HG03439 (cell line): ENCODE data around the gene CIRBP.
"Not testable (repeated sequence)": the region's sequence is repeated elsewhere in the genome, so short reads cannot be mapped to it uniquely, and the experiment has no call there.

Experiments
- ATAC-seq: cut with Tn5 transposase; IDR thresholded peaks from one replicate; pipeline ENCODE4 v1.9.1; 2021; ENCODE audit warnings: mild to moderate bottlenecking, moderate library complexity; ENCODE audit not compliant: unreplicated experiment

Gene CIRBP

DNA sequence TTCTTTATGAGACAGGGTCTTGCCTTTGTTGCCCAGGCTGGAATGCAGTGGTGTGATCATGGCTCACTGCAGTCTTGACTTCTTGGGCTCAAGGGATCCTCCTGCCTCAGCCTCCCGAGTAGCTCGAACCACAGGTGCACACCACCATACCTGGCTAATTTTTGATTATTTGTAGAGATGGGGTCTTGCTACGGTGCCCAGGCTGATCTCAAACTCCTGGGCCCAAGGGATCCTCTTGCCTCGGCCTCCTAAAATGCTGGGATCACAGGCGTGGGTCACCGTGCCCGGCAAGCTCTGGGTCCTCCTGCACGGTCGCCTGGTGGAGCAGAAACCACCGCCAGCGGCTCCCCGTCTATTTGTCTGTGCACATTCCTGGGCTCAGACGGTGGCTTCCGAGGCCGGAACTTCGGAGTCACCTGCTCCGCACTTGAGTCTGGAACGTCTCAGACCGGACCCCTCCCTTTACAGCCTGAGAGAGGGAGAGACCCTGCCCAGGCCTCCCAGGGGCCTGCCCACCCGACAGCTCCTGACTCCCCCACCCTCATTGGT, 38.7 kb downstream of the CIRBP start:
- no peak for ATAC-seq

DNA sequence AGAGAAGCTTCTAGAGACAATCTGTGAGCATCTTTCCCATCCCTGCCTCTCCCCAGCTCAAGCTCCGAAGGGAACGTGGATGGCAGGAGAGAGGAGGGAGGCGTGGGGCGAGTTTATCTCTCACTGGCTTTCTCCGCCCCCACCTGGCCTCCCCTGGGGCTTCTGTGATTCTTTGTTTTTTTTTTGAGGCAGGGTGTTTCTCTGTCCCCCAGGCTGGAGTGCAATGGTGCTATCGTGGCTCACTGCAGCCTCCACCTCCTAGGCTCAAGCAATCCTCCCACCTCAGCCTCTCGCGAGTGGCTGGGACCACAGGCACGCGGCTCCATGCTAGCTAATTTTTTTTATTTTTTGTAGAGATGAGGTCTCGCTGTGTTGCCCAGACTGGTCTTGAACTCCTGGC, 39.6 kb downstream of the CIRBP start:
- ATAC-seq, result no peak

DNA sequence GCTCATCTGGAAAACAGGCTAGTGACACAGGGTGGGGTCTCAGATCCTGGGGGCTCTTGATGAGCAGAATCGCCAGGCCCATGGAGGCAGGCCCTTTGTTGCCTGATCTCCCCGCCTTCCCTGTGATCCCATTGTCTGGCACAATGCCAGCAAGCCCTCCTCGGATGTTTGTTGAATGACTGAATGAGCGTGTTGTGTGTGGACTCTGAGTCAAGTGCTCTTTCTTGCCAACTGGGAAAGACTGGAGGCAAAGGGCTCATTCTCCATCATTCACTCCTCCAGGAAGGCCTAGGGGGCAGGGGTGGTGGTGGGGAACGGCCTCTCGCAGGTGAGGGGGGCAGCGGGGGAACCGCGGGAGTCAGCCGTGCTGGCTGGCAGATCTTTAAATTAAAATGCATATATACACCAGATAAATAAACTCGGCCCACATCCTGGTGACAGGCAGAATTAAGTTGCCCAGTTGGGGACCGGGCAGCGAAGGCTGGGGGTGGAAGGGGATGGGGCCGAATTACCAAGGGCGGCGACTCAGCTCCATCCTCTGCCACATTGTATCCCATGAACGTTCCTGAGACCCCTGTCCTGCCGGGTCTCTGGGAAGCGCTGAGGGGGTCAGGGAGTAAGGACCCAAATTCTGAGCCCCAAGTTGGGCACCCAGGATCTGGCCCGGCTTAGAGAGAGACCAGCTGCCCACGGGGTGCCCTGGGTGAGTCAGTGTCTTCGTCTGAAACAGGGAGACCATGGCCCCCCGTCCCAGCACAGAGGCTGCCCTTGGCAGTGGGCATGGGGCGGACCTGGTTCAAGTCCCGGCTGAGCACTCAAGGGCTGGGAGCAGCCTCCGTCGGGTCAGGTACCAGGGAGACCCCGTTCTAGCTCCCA, 41.1 kb downstream of the CIRBP start:
- no peak for ATAC-seq

DNA sequence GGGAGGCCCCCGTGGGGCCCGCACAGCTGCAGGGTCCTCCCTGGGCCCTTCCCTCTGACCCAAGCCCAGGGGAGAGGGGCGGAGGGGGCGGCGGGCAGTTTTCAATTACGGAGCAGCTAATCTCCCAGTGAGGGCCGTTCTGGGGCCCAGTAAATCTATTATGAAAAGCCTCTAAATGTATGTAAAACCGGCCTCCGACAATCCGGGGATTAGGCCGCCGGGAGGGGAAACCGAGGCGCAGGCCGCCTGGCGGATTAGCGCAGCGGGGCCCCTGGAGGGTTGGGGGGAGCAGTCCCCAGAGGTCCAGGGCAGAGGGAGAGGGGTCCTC, 41.7 kb downstream of the CIRBP start:
- no peak for ATAC-seq

DNA sequence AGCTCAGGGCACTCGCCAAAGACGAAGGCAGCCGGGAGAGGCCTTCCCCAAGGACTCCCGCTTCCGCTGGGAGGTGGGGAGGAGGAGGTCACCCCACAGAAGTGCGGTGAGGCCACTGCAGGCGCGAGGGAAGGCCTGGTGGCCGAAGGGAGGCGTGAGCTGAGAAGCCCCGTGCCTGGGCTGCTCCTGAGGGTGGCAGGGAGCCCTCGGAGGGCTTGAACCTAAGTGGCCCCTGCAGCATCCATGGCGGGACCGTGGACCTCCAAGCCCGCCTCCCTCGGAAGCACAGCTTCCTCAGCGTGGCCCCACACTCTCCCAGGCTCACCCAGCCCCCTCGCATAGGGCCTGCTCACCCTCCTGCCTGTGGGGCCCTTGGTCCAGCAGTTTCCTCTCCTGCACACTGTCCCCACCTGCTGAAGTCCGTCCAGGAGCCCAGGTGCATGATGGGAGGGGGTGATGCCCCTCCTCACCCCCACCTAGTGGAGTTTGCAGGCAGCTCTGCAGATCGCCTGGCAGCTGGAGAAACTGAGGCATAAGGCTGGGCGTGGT, 42.5 kb downstream of the CIRBP start:
- no peak for ATAC-seq

DNA sequence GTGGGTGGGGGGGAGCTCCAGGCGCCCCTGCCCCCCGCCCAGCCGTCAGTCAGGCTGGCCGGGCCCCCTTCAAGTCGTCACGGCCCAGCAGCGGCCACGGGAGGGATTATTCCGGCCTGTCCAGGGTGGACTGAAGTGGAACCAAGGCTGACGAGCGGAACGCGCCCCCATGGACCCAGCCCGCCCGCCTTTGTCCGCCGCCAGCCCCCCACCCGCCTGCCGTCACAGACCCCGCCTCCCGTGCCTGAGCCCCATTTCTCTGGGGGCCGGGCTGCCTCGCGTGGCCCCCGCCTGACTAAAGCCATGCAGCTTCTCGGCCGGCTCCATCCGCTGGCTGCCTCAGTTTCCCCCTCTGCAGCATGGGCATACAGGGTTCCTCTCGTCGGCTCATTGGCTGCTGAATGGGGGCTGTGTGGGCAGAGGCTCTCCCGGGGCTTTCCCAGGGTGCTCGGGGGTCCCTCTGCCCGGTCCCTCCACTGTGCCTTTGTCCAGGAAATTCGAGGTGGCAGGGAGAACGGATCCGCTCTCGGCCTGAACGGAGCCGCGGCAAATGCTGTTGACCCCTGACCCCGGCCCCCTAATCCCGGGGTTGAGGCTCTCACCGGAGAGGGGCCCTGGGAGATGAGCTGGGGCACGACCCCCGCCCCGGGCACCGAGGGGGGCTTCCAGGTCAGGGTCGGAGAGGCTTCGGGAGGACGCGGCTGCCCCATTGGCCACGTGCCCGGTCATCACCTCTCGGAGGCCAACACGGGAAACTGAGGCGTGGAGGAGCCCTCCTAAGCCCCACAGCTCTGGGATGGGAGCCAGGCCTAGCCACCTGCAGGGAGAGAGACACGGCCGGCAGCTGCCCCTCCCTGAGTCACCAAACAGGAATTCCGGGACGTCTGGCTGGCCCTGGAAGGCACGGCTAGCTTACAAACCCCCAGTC, 43.9 kb downstream of the CIRBP start:
- ATAC-seq, result no peak

DNA sequence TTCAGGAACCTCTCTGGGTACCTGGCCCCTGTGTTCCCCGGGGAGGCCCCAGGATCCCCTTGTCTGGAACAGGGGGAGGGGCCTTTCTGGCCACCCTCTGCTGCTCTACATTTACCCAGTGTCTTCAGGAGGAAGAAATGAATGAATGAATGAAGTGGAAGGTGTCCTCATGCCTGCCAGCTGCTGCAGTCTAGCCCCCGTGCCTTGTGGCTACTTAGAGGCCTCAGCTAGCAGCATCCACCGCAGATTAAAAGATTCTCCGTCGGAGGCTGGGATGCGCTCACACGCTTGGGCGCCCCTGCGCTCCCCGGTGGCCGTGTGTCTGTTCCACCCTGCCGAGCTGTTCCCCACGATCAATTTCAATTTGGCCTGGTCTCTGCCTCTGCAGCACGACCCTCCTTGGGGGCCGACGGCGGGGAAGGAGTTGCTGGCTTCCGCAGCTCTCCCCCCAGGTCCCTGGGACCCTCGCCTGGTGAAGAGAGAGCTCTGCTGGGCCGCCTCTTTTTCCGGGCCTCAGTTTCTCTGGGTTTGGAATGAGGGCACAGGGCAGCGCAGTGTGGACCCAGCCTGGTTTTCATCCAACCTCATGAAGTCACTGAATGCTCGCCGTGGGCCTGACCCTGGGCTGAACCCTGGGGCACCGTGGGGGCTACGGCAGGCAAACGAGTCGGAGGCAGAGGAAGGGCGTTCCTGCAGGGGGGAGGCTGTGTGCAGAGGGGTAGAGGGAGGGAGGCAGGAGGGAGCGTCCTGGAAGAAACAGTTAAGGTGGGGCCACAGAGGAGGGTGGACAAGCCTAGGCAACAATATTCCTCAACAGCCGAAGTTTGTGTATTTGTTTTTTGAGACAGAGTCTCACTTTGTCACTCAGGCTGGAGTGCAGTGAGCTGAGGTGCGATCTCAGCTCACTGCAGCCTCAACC, 44.8 kb downstream of the CIRBP start:
- ATAC-seq, result no peak

DNA sequence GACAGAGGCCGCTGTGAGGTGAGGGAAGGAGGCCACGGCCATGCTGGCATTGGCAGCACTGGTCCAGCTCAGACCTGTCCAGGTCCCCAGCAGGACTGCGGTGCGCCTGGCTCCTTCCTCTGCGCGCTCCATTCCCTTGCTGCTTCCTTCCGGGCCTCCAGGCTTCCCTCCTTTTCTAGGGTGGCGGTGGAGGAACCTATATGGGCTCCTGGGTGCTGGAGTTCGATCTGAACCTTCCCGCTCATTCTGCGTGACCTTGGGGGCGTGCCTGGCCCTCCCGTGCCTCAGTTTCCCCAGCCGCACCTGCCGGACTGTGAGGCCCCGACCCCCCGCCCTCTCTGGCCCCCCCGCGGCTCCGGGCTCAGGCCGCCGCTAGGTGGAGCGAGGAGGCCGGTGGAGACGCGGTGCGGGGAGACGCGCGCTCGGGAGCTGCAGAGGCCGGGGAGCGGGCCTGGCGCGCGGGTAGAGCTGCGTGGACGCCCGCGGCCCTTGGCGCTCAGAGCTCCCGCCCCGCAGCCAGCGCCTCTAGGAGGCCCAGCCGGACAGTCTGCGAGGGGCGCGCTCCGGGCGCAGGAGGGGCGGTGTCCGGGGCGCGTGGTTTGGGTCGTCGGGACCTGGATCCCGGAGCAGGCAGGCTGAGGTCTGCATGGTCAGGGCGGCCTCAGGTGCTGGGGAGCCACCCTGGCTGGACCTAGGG, 46.5 kb downstream of the CIRBP start:
- no peak for ATAC-seq

DNA sequence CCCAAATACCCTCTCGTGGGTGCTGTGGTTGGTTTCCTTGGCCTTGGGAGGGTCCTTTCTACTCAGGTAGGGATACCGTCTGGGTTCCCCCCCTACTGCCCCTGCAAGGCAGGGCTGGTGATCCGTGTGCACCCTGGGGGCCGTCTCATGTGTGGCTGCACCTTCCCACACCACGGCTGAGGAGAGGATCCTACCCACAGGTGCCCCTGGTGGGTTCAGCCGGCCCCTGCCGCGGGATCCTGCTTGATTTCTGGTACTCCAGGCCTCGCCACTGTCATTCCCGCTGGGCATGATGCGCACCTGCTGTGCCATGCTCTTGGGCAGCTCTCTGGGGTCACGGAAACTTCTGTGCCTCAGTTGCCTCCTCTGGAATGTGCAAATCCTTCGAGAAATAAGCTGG, 47.3 kb downstream of the CIRBP start:
- no peak for ATAC-seq

DNA sequence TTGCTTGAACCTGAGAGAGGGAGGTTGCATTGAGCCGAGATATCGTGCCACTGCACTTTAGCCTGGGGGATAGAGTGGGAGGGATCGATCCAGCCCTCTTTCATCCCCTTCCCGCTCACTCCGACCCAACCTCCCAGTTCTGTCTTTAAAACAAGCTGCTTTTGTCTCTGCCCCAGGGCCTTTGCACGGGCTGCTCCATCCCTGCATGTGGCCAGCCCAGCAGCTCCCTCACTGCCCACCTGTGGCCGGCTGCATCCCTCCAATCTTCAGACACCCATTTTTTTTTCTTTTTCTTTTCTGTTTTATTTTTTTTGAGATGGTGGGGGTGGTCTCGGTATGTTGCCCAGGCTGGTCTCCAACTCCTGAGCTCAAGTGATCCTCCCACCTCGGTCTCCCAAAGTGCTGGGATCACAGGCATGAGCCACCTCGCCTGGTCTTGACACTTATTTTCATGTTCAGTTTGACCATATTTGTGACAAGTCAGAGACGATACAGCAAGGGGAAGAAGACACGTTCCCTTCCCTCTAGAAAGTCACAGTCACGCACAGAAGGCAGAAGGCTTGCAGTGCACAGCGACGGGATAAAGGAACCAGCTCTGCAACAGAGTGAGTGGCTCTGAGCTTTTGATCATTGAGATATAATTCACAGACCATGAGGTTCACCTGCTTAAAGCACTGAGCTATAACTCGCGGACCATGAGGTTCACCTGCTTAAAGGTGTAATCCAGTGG, 48.3 kb downstream of the CIRBP start:
- no peak for ATAC-seq

DNA sequence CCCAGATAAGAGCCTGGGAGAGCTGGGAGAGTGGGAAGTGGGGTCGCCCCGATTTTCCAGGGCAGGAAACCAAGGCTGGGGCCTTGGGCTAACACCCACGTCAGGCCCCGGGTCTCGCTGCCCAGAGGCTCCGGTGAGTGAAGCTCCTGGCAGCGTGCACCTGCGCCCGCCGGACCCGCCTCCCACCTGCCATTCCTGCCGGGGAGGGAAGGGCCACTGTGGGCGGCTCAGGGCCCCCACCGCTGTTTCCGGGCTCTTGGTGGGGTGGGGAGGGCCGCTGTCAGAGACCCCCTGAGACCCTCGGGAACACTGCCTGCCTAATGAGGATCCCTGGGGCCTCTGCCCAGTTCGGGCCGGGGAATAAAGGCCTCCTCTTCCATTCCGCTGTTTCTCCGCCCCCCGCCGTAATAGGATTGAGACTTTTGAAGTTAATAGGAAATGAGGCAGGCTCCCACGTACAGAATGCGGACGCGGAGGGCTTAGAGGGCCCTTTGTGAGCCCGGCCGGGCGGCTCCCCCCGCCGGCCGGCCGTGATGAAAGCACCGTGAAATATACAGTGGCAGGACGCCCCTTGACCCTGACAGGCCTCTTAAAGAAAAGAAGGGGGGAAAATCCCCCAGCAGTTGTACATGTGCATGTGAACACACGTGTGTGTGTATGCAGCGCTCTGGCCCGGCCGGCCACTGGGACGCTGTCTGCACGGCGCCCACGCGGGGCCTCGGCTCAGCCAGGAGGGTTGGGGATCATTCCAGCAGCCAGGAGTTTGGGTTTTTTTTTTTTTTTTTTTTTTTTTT, 49.7 kb downstream of the CIRBP start:
- ATAC-seq, result no peak

DNA sequence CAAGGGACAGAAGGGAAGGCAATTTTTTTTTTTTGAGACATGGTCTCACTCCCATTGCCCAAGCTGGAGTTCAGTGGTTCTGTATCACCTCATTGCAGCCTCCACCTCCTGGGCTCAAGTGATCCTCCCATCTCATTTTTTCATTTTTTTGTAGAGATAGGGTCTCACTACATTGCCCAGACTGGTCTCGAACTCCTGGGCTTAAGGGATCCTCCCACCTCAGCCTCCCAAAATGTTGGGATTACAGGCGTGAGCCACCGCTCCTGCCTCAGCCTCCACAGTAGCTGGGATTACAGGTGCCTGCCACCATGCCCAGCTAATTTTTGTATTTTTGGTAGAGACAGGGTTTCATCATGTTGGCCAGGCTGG, 51.1 kb downstream of the CIRBP start:
- ATAC-seq, result not testable (repeated sequence)

DNA sequence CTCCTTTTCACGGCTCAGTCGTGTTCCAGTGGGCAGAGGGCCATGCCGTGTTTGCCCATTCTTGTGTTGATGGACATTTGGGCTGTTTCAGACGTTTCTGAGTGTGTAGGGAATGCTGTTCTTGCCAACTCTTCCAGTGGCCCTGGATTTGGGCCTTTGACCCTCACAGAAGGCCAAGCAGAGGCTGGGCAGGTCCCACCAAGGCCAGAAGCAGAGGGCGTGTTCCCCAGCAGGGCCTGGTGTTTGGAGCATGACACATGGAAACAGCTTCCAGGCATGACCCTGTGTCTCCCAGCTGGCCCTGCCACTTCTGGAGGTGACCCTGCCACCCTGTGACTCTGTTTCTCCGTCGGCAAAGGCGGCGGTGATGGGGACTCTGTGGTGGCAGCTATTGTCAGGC, 52.4 kb downstream of the CIRBP start:
- no peak for ATAC-seq

DNA sequence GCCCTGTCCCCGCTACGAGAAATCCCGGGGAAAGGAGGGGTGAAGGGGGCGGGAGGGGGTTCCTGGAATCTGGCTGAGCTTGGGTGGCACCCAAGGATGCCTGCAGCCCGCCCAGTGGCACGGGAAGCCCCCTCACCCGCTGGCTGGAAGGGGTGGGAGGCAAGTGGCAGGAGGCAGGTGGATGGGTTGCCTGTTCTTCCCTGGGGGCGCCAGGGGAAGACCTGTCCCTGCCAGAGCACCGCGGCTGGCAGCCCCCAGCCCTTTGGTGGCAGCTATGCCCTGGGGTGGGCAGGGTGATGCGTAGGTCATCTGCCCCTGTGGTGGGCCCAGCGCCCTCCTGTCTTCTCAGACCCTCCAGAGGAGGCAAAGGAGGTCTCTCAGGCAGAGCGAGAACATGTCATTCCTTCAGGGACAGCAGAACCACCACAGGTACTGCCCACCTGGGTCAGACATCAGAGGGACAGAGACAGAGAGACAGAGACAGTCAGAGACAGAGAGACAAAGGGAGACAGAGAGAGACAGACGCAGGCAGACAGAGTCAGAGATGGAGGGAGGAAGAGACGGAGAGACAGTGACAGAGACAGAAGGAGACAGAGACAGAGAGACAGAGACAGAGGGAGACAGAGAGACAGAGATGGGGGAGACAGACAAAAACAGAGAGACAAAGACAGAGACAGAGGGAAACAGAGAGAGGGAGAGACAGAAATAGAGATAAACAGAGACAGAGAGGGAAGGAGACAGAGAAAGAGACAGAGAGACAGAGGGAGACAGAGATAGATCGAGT, 53.3 kb downstream of the CIRBP start:
- no peak for ATAC-seq

DNA sequence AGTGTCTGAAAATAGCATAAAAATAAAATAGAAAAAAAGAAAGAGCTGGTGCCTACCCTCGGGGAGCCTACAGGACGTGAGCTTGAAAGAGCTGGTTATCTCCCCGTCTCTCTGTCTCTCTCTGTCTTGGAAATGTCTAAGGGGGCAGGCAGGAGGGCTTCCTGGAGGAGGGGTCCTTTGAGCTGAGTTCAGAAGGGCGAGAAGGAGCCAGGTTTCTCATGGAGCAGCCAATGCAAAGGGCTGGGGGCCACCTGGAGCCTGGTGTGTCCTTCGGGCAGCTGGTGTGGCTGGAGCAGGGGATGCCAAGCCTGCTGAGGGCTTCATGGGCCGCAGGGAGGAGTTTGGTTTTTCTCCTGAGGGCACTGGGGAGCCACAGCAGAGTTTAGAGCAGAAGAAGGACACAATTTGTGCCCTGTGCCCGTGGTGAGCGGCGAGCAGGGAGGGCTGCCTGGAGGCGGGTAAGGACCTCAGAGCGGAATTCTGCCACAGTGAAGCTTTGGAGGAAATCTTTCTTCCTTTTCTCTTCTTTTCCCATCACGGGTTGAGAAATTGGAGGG, 55.2 kb downstream of the CIRBP start:
- ATAC-seq, result no peak
